ENCODE measurements around the gene SMAD3. TPM values are rescaled to one million over a fixed set of nuclear protein-coding genes. Genes with fewer than 3 reads are reported as not detected.
A peak's percentile ranks its signal among the peaks of the same experiment; 100 is the strongest.

Gene SMAD3
- total and polyA plus RNA-seq, 2 donors (not counting 1 experiment from before 2014, with no cell fraction given), result 55.9 to 163 TPM

- Histone ChIP-seq H3K27me3 (replicated peaks in 1 of 4; ENCODE audit: control extremely low read depth in 1 of 4, control insufficient read depth in 3 of 4, insufficient read depth in 4 of 4, low read length in 3 of 4) (no peaks in the 10 kb centered on the region), H3K36me3 (replicated peaks in 1 of 2; ENCODE audit: control extremely low read depth in 1 of 2, control insufficient read depth in 1 of 2, extremely low read depth in 1 of 2, insufficient read depth in 2 of 2, low read length in 1 of 2) (peaks cover 13 to 84% of the 10 kb centered on the region in 2 experiments), H3K4me2 (replicated peaks; ENCODE audit: low read depth, low read length, poor library complexity, severe bottlenecking) (no peak overlapping the region), H3K27ac (ENCODE audit: low read length in 2 of 2) (no peak overlapping the region), H4K20me1 (ENCODE audit: control insufficient read depth, insufficient read depth, low read length, poor library complexity, severe bottlenecking) (peaks cover 97% of the 10 kb centered on the region), H3K4me3 (ENCODE audit: control extremely low read depth in 1 of 5, extremely low read depth in 1 of 5, insufficient read depth in 1 of 5, low read depth in 2 of 5, low read length in 4 of 5) (no peak overlapping the region), H3K79me2 (ENCODE audit: control insufficient read depth, insufficient read depth, low read length) (peaks cover 62% of the 10 kb centered on the region), H3K9me3 (ENCODE audit: control extremely low read depth in 1 of 3, control insufficient read depth in 2 of 3, insufficient read depth in 1 of 3, low read length in 2 of 3) (no peaks in the 10 kb centered on the region), H3K4me1 (ENCODE audit: control insufficient read depth in 2 of 2, insufficient read depth in 2 of 2, low read length in 2 of 2) (peaks cover 0 to under 1% of the 10 kb centered on the region in 2 donors), H2AFZ (ENCODE audit: insufficient read depth, low read depth, low read length, poor library complexity, severe bottlenecking) (no peak overlapping the region), H3K9ac (ENCODE audit: low read length) (no peak overlapping the region)
- Mint-ChIP-seq H3K9me3 (ENCODE audit: insufficient read depth) (no peaks in the 10 kb centered on the region), H3K27me3 (no peaks in the 10 kb centered on the region), H3K27ac (no peak overlapping the region), H3K4me1 (peaks cover 21% of the 10 kb centered on the region), H3K4me3 (no peak overlapping the region)
- ATAC-seq (ENCODE audit: low read depth), result no peak
- TF ChIP-seq EZH2 (IDR thresholded peaks at IDR 0.05; ENCODE audit: borderline replicate concordance, insufficient read depth, low read depth, low read length, poor library complexity, severe bottlenecking) (no peak), CTCF (IDR thresholded peaks at IDR 0.05) (no peak)
- intact Hi-C loops (cut with micrococcal nuclease), result no loop called here
- no peak for DNase-seq
- WGBS (ENCODE audit: insufficient coverage), result 91% methylated on average over 5 of the region's 6 CpGs
- ChIA-PET POLR2A (no interaction called here), CTCF (interaction anchor here (0.9 to 2.3 kb wide), 2 partner anchors 88 to 222 kb away, joined by 3 to 10 read pairs; no protein-coding TSS in a partner anchor)
These were observed 103.3 kb downstream of the SMAD3 start for GRCh38 chr15:67168694-67169093.

GRCh38 chr15:67170143-67170925, 104.9 kb downstream of the SMAD3 start:
- peaks cover 96% of the 10 kb centered on the region for H4K20me1 ChIP-seq (ENCODE audit: control insufficient read depth, insufficient read depth, low read length, poor library complexity, severe bottlenecking)
- peaks cover 13 to 85% of the 10 kb centered on the region in 2 experiments for H3K36me3 ChIP-seq (replicated peaks in 1 of 2; ENCODE audit: control extremely low read depth in 1 of 2, control insufficient read depth in 1 of 2, extremely low read depth in 1 of 2, insufficient read depth in 2 of 2, low read length in 1 of 2)
- H3K9me3 Mint-ChIP-seq (ENCODE audit: insufficient read depth), result no peaks in the 10 kb centered on the region
- no peak overlapping the region for H3K27ac ChIP-seq (ENCODE audit: low read length in 2 of 2)
- no peak for DNase-seq
- ChIA-PET POLR2A (no interaction called here), CTCF (interaction anchor here (2.3 kb wide), 1 partner anchor 224 kb away, joined by 10 read pairs; no protein-coding TSS in a partner anchor)
- H3K27ac Mint-ChIP-seq, result peak overlapping the region; percentile 32
- H3K27me3 Mint-ChIP-seq, result no peaks in the 10 kb centered on the region
- no peak overlapping the region for H2AFZ ChIP-seq (ENCODE audit: insufficient read depth, low read depth, low read length, poor library complexity, severe bottlenecking)
- peaks cover 0 to 13% of the 10 kb centered on the region in 2 donors for H3K4me1 ChIP-seq (ENCODE audit: control insufficient read depth in 2 of 2, insufficient read depth in 2 of 2, low read length in 2 of 2)
- ATAC-seq (ENCODE audit: low read depth), result no peak
- H3K4me1 Mint-ChIP-seq, result peaks cover 33% of the 10 kb centered on the region
- H3K4me3 Mint-ChIP-seq, result no peak overlapping the region
- no peaks in the 10 kb centered on the region for H3K27me3 ChIP-seq (replicated peaks in 1 of 4; ENCODE audit: control extremely low read depth in 1 of 4, control insufficient read depth in 3 of 4, insufficient read depth in 4 of 4, low read length in 3 of 4)
- H3K4me2 ChIP-seq (replicated peaks; ENCODE audit: low read depth, low read length, poor library complexity, severe bottlenecking), result no peak overlapping the region
- H3K4me3 ChIP-seq (ENCODE audit: control extremely low read depth in 1 of 5, extremely low read depth in 1 of 5, insufficient read depth in 1 of 5, low read depth in 2 of 5, low read length in 4 of 5), result no peak overlapping the region
- TF ChIP-seq CTCF (IDR thresholded peaks at IDR 0.05) (no peak), EZH2 (IDR thresholded peaks at IDR 0.05; ENCODE audit: borderline replicate concordance, insufficient read depth, low read depth, low read length, poor library complexity, severe bottlenecking) (no peak)
- no peaks in the 10 kb centered on the region for H3K9me3 ChIP-seq (ENCODE audit: control extremely low read depth in 1 of 3, control insufficient read depth in 2 of 3, insufficient read depth in 1 of 3, low read length in 2 of 3)
- H3K9ac ChIP-seq (ENCODE audit: low read length), result no peak overlapping the region
- intact Hi-C loops (cut with micrococcal nuclease), result no loop called here
- peaks cover 58% of the 10 kb centered on the region for H3K79me2 ChIP-seq (ENCODE audit: control insufficient read depth, insufficient read depth, low read length)
- 95% methylated on average over 4 of the region's 12 CpGs for WGBS (ENCODE audit: insufficient coverage)
